Measurements from ENCODE around the gene DDX23.

DNA sequence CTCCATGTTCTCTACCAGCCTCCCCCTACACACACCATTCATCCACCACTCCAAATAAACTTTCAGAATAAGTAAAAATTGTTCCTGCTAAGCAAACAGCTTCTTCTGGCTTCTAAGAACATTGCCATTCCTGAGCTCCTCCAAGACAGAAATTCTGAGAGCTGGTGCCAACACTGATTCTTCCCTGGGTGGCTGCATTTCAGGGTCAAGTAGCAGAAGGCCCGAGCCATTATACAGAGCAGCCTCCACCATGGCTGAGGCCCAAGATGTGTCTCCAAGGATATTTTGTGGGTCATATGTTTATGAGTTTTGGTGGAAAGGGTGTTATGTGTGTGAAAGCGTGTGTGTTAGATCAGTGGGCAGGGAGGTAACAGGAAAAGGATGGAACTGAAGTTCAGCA lies 17.2 kb upstream of the DDX23 start:
- no peak for TF ChIP-seq RAD21 (conservative IDR thresholded peaks at IDR 0.05)
- TF ChIP-seq, protein P1, sequence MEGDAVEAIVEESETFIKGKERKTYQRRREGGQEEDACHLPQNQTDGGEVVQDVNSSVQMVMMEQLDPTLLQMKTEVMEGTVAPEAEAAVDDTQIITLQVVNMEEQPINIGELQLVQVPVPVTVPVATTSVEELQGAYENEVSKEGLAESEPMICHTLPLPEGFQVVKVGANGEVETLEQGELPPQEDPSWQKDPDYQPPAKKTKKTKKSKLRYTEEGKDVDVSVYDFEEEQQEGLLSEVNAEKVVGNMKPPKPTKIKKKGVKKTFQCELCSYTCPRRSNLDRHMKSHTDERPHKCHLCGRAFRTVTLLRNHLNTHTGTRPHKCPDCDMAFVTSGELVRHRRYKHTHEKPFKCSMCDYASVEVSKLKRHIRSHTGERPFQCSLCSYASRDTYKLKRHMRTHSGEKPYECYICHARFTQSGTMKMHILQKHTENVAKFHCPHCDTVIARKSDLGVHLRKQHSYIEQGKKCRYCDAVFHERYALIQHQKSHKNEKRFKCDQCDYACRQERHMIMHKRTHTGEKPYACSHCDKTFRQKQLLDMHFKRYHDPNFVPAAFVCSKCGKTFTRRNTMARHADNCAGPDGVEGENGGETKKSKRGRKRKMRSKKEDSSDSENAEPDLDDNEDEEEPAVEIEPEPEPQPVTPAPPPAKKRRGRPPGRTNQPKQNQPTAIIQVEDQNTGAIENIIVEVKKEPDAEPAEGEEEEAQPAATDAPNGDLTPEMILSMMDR (IDR thresholded peaks at IDR 0.05; ENCODE audit: poor library complexity, severe bottlenecking) = no peak
- no peak for TF ChIP-seq EZH2 (IDR thresholded peaks at IDR 0.05; ENCODE audit: borderline replicate concordance, insufficient read depth, low read length, poor library complexity, severe bottlenecking)
